Endothelial cell of umbilical vein (primary cell): ENCODE measurements around the gene ALOX5. TPM values are rescaled to one million over a fixed set of nuclear protein-coding genes. Genes with fewer than 3 reads are reported as not detected.

ENCODE experiments used
- BruUV-seq: library from RNA; stranded (reverse); fragments of 400-500 nt; replicated peaks from 2 replicates; lab custom pipeline; 2021; lab: Mats Ljungman, UMichigan
- CTCF ChIA-PET: fragments of 300-600, 350-600 bp; sonication (Branson Sonifier 250); formaldehyde crosslinking; loops from one replicate; lab custom pipeline; 2021; ENCODE audit warnings: antibody characterized with exemption, inconsistent platforms; lab: Charles Lee
- POLR2A ChIA-PET: fragments of 300-600, 350-600 bp; sonication (Branson Sonifier 250); formaldehyde crosslinking; loops from one replicate; lab custom pipeline; 2021; ENCODE audit warnings: antibody characterized with exemption, inconsistent platforms; lab: Charles Lee
- DNase-seq: peaks from one replicate; pipeline ENCODE4 v3.0.0-alpha.2; 2011; ENCODE audit warnings: low read depth, low spot score
- FAIRE-seq: peaks from 2 replicates; lab custom pipeline; 2011; peaks lifted over from hg19 to GRCh38; lab: Jason Lieb, UNC
- H2AFZ ChIP-seq: 2 replicates; pipeline ENCODE4 v1.6.0; 2012; ENCODE audit warnings: low read depth, low read length, control low read depth, inconsistent platforms
- H3K27ac ChIP-seq: 2 replicates; pipeline ENCODE4 v1.5.1; 2011; ENCODE audit warnings: low read depth, mild to moderate bottlenecking, control low read depth, low read length, moderate library complexity; ENCODE audit not compliant: insufficient read depth
- H3K27me3 ChIP-seq, 2 experiments: 2 replicates each; pipeline versions ENCODE4 v1.6.0 to v1.6.1; 2011; ENCODE audit warnings: low read length in 2 of 2, mixed read lengths in 1 of 2; ENCODE audit not compliant: control insufficient read depth in 2 of 2, insufficient read depth in 2 of 2
- H3K36me3 ChIP-seq, 2 experiments: 2 replicates in 1 of 2; 3 replicates in 1 of 2; pipeline ENCODE4 v1.5.1; 2011; ENCODE audit warnings: low read length in 2 of 2, mild to moderate bottlenecking in 1 of 2, moderate library complexity in 1 of 2; ENCODE audit not compliant: control insufficient read depth in 2 of 2, insufficient read depth in 2 of 2; ENCODE audit errors: extremely low read depth in 1 of 2
- H3K4me1 ChIP-seq: 3 replicates; pipeline ENCODE4 v1.5.1; 2011; ENCODE audit warnings: mild to moderate bottlenecking, low read length; ENCODE audit not compliant: control insufficient read depth, insufficient read depth; ENCODE audit errors: extremely low read depth
- H3K4me2 ChIP-seq: 2 replicates; pipeline ENCODE4 v1.6.1; 2011; ENCODE audit warnings: low read length, control low read depth, mixed read lengths; ENCODE audit not compliant: insufficient read depth
- H3K4me3 ChIP-seq, 3 experiments: fragments of 200-600 bp in 1 of 3; sonication (generic), shearing (Covaris generic) in 1 of 3; replicated peaks in 1 of 3; 2 replicates each; pipeline ENCODE4 v1.5.1; 2011 to 2016; ENCODE audit warnings: control low read depth in 3 of 3, low read length in 3 of 3, mild to moderate bottlenecking in 2 of 3, inconsistent platforms in 1 of 3, low read depth in 1 of 3, moderate library complexity in 1 of 3; ENCODE audit not compliant: insufficient read depth in 1 of 3
- H3K79me2 ChIP-seq: 2 replicates; pipeline ENCODE4 v1.6.0; 2012; ENCODE audit warnings: low read length, inconsistent platforms; ENCODE audit not compliant: control insufficient read depth, insufficient read depth
- H3K9ac ChIP-seq: replicated peaks from 2 replicates; pipeline ENCODE3; 2011; ENCODE audit warnings: low read length, control low read depth; ENCODE audit not compliant: insufficient read depth; ENCODE audit errors: extremely low read depth
- H3K9me1 ChIP-seq: replicated peaks from 3 replicates; pipeline ENCODE4 v1.6.0; 2011; ENCODE audit warnings: mild to moderate bottlenecking, low read length; ENCODE audit not compliant: control insufficient read depth, insufficient read depth; ENCODE audit errors: extremely low read depth
- H3K9me3 ChIP-seq: replicated peaks from 2 replicates; pipeline ENCODE4 v1.5.1; 2012; ENCODE audit warnings: low read length, inconsistent platforms; ENCODE audit not compliant: control insufficient read depth, insufficient read depth
- H4K20me1 ChIP-seq: replicated peaks from 2 replicates; pipeline ENCODE3; 2011; ENCODE audit warnings: mild to moderate bottlenecking, low read length; ENCODE audit not compliant: control insufficient read depth, insufficient read depth; ENCODE audit errors: extremely low read depth
- EZH2 ChIP-seq: IDR thresholded peaks from 2 replicates; pipeline ENCODE4 v1.6.1; 2012; ENCODE audit warnings: borderline replicate concordance, low read depth, mild to moderate bottlenecking, moderate library complexity, low read length, inconsistent platforms; ENCODE audit not compliant: severe bottlenecking
- FOS ChIP-seq: IDR thresholded peaks from 2 replicates; pipeline ENCODE4 v1.6.1; 2011; ENCODE audit warnings: mild to moderate bottlenecking, low read length, moderate library complexity, borderline replicate concordance; ENCODE audit not compliant: insufficient read depth
- GATA2 ChIP-seq: IDR thresholded peaks from 2 replicates; pipeline ENCODE4 v1.7.0; 2011; ENCODE audit warnings: low read depth, mild to moderate bottlenecking, moderate library complexity, mixed read lengths, low read length; ENCODE audit not compliant: insufficient read length, insufficient read depth
- JUN ChIP-seq: IDR thresholded peaks from 2 replicates; pipeline ENCODE4 v1.6.1; 2011; ENCODE audit warnings: borderline replicate concordance, low read depth; ENCODE audit not compliant: insufficient read length, insufficient read depth
- MYC ChIP-seq: IDR thresholded peaks from one replicate; pipeline ENCODE4 v1.6.1; 2011; ENCODE audit warnings: mild to moderate bottlenecking, low read depth, low read length
- POLR2A ChIP-seq: IDR thresholded peaks from 2 replicates; pipeline ENCODE4 v1.6.1; 2012; ENCODE audit warnings: low read depth, mild to moderate bottlenecking, control low read depth, low read length
- POLR2AphosphoS5 ChIP-seq: IDR thresholded peaks from 2 replicates; pipeline ENCODE4 v1.6.1; 2012; ENCODE audit warnings: low read depth, mild to moderate bottlenecking, control low read depth, low read length, moderate library complexity; ENCODE audit not compliant: insufficient read depth
- dilution Hi-C: fragments of 300-500 bp; cut with MboI; formaldehyde crosslinking; loops from one replicate; pipeline ENCODE4 v1.15.0; 2019; ENCODE audit warnings: low sequenced_read_pairs; ENCODE audit not compliant: extremely low pct_ligation_motif_present
- intact Hi-C: fragments of 100-400 bp; cut with micrococcal nuclease; formaldehyde crosslinking; loops from one replicate; pipeline ENCODE4 v1.10.0; 2022
- polyA plus RNA-seq, 4 experiments: library from polyadenylated mRNA; depleted of rRNA in 3 of 4; stranded (reverse) in 3 of 4; unstranded in 1 of 4; fragments of >200 nt; gene quantifications; 2 replicates each; pipeline versions ENCODE4 v1.2.1 to v1.2.3, GENCODE V29; 2011 to 2012; ENCODE audit warnings: missing spikeins in 1 of 4
- total RNA-seq: library from RNA; stranded (reverse); gene quantifications from 2 replicates; pipeline ENCODE4 v1.2.3, GENCODE V29; 2021
- TF ChIP-seq, protein P1 (sequence below), 2 donors: IDR thresholded peaks; 1 replicate in 1 of 2; 2 replicates in 1 of 2; pipeline ENCODE4 v1.5.1; 2011; ENCODE audit warnings: low read length in 2 of 2, mild to moderate bottlenecking in 2 of 2, moderate library complexity in 2 of 2, control low read depth in 1 of 2, inconsistent platforms in 1 of 2, low read depth in 1 of 2; ENCODE audit not compliant: insufficient read depth in 1 of 2; ENCODE audit errors: extremely low read depth in 1 of 2
- TF ChIP-seq, protein P2 (sequence below): IDR thresholded peaks from 2 replicates; pipeline ENCODE4 v1.6.1; 2011; ENCODE audit not compliant: insufficient read depth, insufficient read length

Gene ALOX5
- total and polyA plus RNA-seq, 2 donors (not counting 3 experiments of a cell fraction or from before 2014, with no cell fraction given): 0.04 TPM; not detected in 1

- Histone ChIP-seq H3K4me3 (no peak overlapping the region), H3K36me3 (no peaks in the 10 kb centered on the region), H3K4me2 (peak overlapping the region; percentile 32), H3K27me3 (no peaks in the 10 kb centered on the region), H3K27ac (peak overlapping the region; percentile 42), H3K79me2 (no peaks in the 10 kb centered on the region), H2AFZ (peak overlapping the region; percentile 0), H3K9ac (peak overlapping the region; percentile 11), H3K9me1 (no peaks in the 10 kb centered on the region), H4K20me1 (no peaks in the 10 kb centered on the region), H3K4me1 (peaks cover 23% of the 10 kb centered on the region), H3K9me3 (no peaks in the 10 kb centered on the region)
- POLR2A ChIA-PET: interaction anchor here (0.5 to 0.7 kb wide), 2 partner anchors 135 to 266 kb away, joined by 3 to 4 read pairs; no protein-coding TSS in a partner anchor
- CTCF ChIA-PET: no interaction called here
- BruUV-seq: no TSS peak
- FAIRE-seq (peak; percentile 86), DNase-seq (peak; percentile 95)
- TF ChIP-seq, protein P1, sequence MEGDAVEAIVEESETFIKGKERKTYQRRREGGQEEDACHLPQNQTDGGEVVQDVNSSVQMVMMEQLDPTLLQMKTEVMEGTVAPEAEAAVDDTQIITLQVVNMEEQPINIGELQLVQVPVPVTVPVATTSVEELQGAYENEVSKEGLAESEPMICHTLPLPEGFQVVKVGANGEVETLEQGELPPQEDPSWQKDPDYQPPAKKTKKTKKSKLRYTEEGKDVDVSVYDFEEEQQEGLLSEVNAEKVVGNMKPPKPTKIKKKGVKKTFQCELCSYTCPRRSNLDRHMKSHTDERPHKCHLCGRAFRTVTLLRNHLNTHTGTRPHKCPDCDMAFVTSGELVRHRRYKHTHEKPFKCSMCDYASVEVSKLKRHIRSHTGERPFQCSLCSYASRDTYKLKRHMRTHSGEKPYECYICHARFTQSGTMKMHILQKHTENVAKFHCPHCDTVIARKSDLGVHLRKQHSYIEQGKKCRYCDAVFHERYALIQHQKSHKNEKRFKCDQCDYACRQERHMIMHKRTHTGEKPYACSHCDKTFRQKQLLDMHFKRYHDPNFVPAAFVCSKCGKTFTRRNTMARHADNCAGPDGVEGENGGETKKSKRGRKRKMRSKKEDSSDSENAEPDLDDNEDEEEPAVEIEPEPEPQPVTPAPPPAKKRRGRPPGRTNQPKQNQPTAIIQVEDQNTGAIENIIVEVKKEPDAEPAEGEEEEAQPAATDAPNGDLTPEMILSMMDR (IDR thresholded peaks at IDR 0.05; ENCODE audit: extremely low read depth in 1 of 2, insufficient read depth in 1 of 2, low read depth in 1 of 2, low read length in 2 of 2): no peak
- no peak for TF ChIP-seq FOS
- TF ChIP-seq MYC: no peak
- TF ChIP-seq POLR2AphosphoS5: peak; percentile 75
- TF ChIP-seq, protein P2, sequence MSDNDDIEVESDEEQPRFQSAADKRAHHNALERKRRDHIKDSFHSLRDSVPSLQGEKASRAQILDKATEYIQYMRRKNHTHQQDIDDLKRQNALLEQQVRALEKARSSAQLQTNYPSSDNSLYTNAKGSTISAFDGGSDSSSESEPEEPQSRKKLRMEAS: no peak
- TF ChIP-seq JUN: peak; percentile 38
- TF ChIP-seq GATA2: peak; percentile 98
- TF ChIP-seq EZH2: no peak
- peak; percentile 55 for TF ChIP-seq POLR2A
- intact Hi-C loops: loop anchor here (1.0 kb wide), 1 partner anchor 202 kb away; the partner anchor contains the start of gene ZFAND4
- dilution Hi-C loops: no loop called here
These were observed 96.3 kb downstream of the ALOX5 start for GRCh38 chr10:45470098-45471012.
